Measurements from ENCODE around the gene PAX2.

Gene PAX2

GRCh38 chr10:100825325-100825875, 80.0 kb downstream of the PAX2 start:
- DNase-seq, result no peak

- no peak for DNase-seq
Measured at GRCh38 chr10:100826031-100826651, 80.8 kb downstream of the PAX2 start.

- no peak for DNase-seq
Measured at GRCh38 chr10:100826661-100826982, 81.2 kb downstream of the PAX2 start.

- peak in 1 of 2 experiments; percentile 21 for DNase-seq
Measured at GRCh38 chr10:100826983-100827818, 81.8 kb downstream of the PAX2 start.

- no peak for DNase-seq
Measured at GRCh38 chr10:100827819-100828737, 82.7 kb downstream of the PAX2 start.

- DNase-seq, result no peak
Measured at GRCh38 chr10:100828738-100829096, 83.3 kb downstream of the PAX2 start.

GRCh38 chr10:100829097-100829870, 83.9 kb downstream of the PAX2 start:
- no peak for DNase-seq

- no peak for DNase-seq
Measured at GRCh38 chr10:100829933-100830727, 84.7 kb downstream of the PAX2 start.

GRCh38 chr10:100830728-100831111, 85.3 kb downstream of the PAX2 start:
- DNase-seq, result no peak

- no peak for DNase-seq
Measured at GRCh38 chr10:100831742-100832141, 86.4 kb downstream of the PAX2 start.

GRCh38 chr10:100835810-100836209, 90.4 kb downstream of the PAX2 start:
- DNase-seq, result no peak

GRCh38 chr10:100836891-100837290, 91.5 kb downstream of the PAX2 start:
- DNase-seq, result no peak

- DNase-seq, result no peak
Measured at GRCh38 chr10:100837300-100837699, 91.9 kb downstream of the PAX2 start.

GRCh38 chr10:100838986-100839385, 93.6 kb downstream of the PAX2 start:
- DNase-seq, result no peak

- DNase-seq, result no peak
Measured at GRCh38 chr10:100841528-100841927, 96.1 kb downstream of the PAX2 start.

- DNase-seq, result no peak
Measured at GRCh38 chr10:100847440-100847839, 102.1 kb downstream of the PAX2 start.

- DNase-seq, result no peak
Measured at GRCh38 chr10:100848770-100849169, 103.4 kb downstream of the PAX2 start.

- DNase-seq, result no peak
Measured at GRCh38 chr10:100858261-100858660, 112.9 kb downstream of the PAX2 start.

GRCh38 chr10:100858747-100859483, 113.5 kb downstream of the PAX2 start:
- no peak for DNase-seq

- DNase-seq, result no peak
Measured at GRCh38 chr10:100859484-100859763, 114.0 kb downstream of the PAX2 start.

GRCh38 chr10:100863433-100863832, 118.1 kb downstream of the PAX2 start:
- no peak for DNase-seq

Measured in NCI-H2081 (cell line).